SK-N-SH treated with all-trans-retinoic acid at 6 μM for 48 hours (cell line): Measurements from ENCODE around the gene SHISA4.

Experiments used
- ISL1 ChIP-seq: fragments of 250-450 bp; sonication (Bioruptor Pico); IDR thresholded peaks from 2 replicates; pipeline ENCODE4 v2.1.2; 2022; ENCODE audit warnings: mild to moderate bottlenecking, moderate library complexity
- RARB ChIP-seq: fragments of 250-450 bp; sonication (Bioruptor Pico); IDR thresholded peaks from 2 replicates; pipeline ENCODE4 v1.8.0; 2021; ENCODE audit warnings: mild to moderate bottlenecking, moderate library complexity
- TOX ChIP-seq: fragments of 250-450 bp; sonication (Bioruptor Pico); IDR thresholded peaks from 2 replicates; pipeline ENCODE4 v1.8.0; 2021; ENCODE audit warnings: mild to moderate bottlenecking, moderate library complexity, borderline replicate concordance
- TF ChIP-seq, protein P1 (sequence below): fragments of 250-450 bp; sonication (Bioruptor Pico); IDR thresholded peaks from 2 replicates; pipeline ENCODE4 v1.5.0; 2020; ENCODE audit warnings: mild to moderate bottlenecking, moderate library complexity
- TF ChIP-seq, protein P2 (sequence below): fragments of 250-450 bp; sonication (Bioruptor Pico); IDR thresholded peaks from 2 replicates; pipeline ENCODE4 v1.8.0; 2021; ENCODE audit warnings: low read depth, mild to moderate bottlenecking, moderate library complexity, borderline replicate concordance

DNA sequence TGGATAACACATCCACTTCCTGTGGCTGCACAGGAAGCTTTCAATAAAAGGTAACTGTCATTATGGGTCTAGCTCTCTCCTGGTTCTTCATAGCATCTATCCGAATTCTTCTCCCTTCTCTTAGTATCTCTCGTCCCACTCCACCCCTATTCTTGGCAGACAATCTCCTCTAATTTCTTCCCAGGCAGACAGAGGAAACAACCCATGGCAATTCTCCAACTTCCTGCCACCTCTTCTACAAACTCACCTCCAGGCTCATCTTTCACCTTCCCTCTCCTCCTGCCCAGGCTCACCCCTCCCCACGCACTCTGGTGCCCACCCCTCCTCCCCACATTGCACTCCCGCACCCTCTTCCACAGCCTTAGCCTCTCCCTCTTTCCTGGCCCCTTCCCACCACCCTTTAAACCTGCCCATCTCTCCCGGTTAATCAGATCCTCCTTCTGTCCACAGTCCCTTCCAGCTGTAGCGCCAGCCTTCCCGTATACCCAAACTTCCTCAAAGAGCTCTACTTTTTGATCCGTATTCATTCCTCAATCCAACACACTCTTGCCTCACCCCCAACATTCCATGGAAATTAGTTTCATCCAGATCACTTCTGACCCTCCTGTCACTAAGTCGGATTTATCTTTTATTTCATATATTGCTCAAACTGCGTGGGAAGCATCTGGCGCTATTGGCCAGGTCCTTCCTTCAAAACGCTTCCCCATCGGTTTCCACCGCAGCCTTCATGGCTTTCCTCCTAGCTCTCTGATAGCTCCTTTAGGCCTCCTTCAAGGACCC lies 25.9 kb downstream of the SHISA4 start:
- TF ChIP-seq ISL1 (no peak), RARB (no peak), TOX (CRISPR knock-in tag) (no peak)
- TF ChIP-seq, protein P1, sequence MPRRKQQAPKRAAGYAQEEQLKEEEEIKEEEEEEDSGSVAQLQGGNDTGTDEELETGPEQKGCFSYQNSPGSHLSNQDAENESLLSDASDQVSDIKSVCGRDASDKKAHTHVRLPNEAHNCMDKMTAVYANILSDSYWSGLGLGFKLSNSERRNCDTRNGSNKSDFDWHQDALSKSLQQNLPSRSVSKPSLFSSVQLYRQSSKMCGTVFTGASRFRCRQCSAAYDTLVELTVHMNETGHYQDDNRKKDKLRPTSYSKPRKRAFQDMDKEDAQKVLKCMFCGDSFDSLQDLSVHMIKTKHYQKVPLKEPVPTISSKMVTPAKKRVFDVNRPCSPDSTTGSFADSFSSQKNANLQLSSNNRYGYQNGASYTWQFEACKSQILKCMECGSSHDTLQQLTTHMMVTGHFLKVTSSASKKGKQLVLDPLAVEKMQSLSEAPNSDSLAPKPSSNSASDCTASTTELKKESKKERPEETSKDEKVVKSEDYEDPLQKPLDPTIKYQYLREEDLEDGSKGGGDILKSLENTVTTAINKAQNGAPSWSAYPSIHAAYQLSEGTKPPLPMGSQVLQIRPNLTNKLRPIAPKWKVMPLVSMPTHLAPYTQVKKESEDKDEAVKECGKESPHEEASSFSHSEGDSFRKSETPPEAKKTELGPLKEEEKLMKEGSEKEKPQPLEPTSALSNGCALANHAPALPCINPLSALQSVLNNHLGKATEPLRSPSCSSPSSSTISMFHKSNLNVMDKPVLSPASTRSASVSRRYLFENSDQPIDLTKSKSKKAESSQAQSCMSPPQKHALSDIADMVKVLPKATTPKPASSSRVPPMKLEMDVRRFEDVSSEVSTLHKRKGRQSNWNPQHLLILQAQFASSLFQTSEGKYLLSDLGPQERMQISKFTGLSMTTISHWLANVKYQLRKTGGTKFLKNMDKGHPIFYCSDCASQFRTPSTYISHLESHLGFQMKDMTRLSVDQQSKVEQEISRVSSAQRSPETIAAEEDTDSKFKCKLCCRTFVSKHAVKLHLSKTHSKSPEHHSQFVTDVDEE (CRISPR knock-in tag): no peak
- TF ChIP-seq, protein P2, sequence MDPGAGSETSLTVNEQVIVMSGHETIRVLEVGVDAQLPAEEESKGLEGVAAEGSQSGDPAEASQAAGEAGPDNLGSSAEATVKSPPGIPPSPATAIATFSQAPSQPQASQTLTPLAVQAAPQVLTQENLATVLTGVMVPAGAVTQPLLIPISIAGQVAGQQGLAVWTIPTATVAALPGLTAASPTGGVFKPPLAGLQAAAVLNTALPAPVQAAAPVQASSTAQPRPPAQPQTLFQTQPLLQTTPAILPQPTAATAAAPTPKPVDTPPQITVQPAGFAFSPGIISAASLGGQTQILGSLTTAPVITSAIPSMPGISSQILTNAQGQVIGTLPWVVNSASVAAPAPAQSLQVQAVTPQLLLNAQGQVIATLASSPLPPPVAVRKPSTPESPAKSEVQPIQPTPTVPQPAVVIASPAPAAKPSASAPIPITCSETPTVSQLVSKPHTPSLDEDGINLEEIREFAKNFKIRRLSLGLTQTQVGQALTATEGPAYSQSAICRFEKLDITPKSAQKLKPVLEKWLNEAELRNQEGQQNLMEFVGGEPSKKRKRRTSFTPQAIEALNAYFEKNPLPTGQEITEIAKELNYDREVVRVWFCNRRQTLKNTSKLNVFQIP: no peak
